ENCODE results near the gene FADS2.

The FADS2 gene

DNA sequence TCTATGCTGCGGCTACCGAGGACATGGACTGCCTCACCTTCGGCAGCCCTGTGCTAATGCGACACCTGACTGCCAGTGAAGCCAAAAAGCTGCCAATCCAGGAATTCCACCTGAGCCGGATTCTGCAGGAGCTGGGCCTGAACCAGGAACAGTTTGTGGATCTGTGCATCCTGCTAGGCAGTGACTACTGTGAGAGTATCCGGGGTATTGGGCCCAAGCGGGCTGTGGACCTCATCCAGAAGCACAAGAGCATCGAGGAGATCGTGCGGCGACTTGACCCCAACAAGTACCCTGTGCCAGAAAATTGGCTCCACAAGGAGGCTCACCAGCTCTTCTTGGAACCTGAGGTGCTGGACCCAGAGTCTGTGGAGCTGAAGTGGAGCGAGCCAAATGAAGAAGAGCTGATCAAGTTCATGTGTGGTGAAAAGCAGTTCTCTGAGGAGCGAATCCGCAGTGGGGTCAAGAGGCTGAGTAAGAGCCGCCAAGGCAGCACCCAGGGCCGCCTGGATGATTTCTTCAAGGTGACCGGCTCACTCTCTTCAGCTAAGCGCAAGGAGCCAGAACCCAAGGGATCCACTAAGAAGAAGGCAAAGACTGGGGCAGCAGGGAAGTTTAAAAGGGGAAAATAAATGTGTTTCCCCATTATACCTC, 32.1 kb upstream of the FADS2 start:
- no peak for DNase-seq (ENCODE audit: low read depth)

DNA sequence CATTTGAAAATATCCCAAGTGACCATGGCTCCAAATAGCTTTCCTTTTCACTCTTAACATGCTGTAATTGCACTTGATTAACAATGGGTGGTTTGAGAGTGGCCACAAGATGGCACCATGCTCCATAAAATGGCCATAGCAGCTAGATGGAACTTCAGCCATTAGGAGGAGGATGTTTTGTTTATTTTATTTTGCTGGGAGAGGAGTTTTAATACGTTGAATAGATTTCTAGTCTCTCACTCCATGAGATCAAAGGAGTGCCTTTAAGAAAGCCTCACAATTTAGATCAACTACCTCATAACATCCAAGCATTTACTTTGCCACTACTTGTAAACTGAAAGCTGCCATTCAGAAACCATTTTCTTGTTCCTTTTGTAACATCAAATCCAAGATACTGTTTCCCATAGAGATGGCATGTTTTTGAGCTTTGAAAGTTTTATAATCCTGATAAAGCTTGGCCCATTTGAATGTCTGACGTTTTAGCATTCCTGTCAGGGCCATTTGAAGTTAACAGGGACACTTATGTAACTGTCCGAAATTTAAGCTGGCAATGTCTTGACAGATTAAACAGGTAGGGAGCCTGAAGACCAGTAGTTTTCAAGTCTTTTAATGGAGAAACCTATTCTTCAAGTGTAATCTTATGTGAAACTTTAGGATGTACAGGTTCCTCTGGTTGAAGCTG, 30.7 kb upstream of the FADS2 start:
- DNase-seq (ENCODE audit: low read depth), result no peak

DNA sequence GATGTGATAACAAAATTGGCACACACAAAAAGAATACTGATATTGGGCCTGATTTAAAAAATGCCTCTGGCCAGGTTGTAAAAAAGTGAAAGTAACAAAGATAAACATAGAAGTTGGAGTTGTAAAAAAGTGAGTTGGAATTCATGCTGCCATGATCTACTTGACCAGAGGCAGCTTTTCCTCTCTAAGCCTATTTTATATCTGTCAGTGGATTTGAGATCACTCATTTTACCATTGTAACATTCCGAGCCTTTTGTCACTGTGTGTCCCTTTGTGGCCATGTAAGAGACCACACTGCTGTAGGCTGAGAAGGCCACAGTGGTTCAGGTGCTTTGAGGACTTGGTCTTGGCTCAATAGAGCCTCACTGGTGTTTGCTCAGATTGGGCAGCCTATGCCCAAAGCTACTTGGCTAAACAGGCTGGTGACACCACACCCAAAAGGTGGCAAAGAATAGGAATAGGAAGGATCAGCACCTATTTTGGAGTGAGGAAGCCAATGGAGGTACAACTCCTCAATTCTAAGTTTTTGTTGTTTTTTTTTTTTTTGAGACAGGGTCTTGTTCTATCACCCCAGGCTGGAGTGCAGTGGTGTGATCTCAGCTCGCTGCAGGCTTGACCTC, 28.3 kb upstream of the FADS2 start:
- DNase-seq (ENCODE audit: low read depth), result no peak

DNA sequence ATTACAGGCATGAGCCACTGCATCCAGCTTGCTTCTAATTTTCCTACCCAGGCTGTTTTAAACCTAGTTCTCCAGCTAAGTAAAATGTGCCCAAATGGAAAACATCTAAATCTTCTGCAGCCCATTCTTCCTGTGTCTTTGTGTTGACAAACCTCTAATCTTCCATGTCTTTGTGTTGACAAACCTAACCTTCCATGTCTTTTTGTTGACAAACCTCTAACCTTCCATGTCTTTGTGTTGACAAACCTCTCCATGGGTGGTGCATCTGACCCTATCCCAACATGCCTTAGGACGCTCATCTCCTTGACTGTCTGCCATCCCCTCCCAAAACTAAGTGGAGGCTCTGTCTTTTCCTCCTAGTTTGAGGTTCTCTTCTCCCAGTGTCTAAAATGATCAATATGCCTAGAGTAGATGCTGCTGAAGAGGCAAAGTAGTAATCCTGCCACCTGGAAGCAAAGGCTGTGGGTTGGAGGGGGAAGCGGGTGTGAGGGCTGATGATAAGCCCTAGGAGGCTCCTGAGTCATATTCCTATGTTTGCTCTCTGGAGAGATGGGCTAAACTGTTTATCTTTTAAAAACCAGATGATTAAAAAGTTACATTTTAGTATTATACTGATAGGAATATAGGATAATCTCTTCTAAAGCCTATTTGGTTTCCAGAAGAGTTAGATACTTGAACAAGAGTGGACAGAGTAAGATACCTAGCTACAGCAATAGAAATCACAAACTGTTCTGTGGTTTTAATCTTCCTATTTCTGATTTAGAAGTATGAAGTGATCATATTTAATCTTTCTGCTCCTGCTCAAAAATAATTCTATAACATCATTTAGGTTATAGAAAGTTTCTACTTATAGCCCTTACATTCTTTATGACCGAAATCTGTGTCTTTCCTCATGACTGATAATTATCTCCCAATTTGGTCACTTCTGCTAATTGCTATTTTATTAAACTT, 27.5 kb upstream of the FADS2 start:
- no peak for DNase-seq (ENCODE audit: low read depth)

DNA sequence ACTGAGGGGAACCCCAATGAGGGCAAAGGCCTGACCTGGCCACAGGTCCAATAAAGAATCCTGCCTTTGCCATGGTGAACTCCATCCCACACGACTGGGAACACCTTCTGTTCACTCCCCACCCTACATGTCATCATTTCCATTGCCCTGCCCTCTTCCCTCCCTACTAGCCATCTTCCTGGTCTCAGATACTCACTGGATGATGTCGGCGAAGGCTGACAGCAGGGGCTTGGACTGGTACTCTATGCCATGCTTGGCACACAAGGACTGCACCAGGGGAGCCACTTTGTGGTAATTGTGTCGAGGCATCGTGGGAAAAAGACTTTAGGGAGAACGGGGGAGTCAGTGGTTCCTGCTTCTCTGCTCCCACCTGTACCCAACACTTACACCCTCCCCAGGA, 25.5 kb upstream of the FADS2 start:
- DNase-seq (ENCODE audit: low read depth), result no peak

DNA sequence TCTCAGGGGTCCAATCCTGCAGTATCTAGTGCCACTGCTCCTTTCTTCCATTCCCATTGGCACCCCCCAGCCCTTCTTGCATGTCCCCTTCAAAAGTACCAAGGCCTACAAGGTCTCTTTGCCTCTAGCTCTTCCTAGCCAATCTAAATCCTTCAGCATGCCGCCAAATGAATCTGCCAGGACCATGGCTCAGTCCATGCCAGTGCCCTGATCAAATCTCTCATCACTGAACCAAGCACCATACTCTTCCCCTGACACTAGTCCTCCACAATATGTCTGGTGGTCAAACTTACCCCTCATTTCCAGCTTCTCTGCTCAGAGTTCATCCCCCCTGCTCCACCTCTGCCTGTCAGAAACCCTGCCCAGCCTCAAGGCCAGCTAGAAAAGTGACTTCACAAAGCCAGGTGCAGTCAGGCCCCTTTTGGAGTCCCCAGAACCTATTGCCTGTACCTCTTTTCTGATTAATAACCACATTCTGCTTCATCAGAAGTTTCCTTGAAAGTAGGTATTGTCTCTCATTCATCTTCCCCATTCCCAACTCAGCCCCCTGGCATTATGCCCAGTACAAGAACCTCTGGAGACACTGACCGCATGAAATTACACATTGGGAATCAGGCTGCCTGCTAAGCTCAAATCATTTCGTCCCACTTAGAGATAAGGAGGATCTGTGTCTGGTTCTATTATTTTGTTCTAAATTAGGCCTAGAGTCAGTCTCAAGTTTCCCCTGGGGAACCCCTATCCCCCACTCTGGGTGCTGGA, 24.0 kb upstream of the FADS2 start:
- DNase-seq (ENCODE audit: low read depth), result no peak

DNA sequence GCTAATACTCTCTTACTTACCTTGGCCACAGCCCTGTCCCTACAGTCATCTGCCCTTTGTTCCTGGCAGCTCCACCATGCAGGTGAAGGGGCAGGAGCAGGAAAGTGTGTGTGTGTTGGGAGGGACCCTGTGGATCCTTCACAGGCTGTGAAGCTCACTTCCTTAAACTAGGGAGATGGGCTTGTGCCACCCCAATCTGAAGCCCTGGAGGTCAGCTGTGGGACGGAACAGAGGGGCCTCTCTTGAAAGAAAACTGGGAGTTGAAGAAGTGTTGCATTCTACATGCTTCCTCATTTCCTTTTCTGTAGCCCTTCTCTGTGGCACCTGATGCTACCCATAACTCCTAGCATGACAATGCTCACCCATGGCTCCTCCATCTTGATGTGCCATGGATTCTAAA, 23.0 kb upstream of the FADS2 start:
- no peak for DNase-seq (ENCODE audit: low read depth)

DNA sequence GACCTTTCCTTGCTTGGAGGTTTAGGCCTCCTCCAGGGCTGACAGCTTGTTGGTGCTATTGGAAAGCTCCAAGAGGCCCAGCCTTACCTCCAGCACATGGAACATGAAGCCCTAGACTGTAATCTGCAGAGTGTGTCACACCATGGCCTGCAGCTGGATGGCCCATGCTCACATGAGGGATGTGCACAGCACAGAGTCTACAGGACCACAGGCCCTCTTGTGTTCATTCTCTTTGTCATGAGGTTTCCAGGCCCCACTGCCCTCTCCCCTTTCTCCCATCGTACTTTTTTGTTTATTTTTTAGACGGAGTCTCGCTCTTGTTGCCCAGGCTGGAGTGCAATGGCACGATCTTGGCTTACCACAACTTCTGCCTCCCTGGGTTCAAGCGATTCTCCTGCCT, 21.3 kb upstream of the FADS2 start:
- no peak for DNase-seq (ENCODE audit: low read depth)

DNA sequence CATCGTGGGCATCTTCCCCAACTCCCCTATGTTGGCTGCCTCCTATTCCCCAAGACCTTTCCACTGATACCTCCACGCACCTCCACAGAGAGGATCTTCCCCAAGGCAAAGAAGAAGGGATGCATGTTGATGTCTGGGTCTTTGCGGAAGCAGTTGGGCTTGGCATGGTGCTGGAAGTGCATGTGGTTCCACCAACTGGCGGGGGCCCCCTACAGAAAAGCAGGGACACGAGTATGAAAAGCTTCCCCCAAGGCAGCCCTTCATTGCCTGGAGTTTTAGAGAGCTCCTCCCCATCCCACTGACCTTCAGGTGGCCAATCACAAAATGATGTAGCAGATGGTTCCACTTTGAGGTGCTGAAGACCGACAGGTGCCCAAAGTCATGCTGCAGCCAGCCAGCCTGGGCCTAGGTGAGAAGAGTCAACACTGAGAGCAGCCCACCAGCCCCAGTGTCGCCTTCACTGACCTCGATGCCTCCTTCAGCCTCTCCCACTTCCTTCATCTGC, 17.4 kb upstream of the FADS2 start:
- DNase-seq (ENCODE audit: low read depth), result no peak

DNA sequence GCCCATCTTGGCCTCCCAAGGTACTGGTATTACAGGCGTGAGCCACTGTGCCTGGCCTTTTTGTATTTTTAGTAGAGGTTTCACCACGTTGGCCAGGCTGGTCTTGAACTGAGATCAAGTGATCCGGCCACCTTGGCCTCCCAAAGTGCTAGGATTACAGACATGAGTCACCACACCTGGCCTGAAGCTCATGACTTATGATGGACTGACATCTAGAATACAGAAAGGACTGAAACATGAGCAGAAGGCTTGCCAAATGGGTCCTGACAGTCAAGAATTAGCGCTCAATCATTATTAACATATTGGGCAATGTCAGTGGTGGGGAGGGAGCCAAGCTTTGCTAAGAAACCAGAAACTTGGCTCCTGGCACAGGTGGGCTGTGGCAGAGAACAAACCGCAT, 16.3 kb upstream of the FADS2 start:
- DNase-seq (ENCODE audit: low read depth), result no peak

DNA sequence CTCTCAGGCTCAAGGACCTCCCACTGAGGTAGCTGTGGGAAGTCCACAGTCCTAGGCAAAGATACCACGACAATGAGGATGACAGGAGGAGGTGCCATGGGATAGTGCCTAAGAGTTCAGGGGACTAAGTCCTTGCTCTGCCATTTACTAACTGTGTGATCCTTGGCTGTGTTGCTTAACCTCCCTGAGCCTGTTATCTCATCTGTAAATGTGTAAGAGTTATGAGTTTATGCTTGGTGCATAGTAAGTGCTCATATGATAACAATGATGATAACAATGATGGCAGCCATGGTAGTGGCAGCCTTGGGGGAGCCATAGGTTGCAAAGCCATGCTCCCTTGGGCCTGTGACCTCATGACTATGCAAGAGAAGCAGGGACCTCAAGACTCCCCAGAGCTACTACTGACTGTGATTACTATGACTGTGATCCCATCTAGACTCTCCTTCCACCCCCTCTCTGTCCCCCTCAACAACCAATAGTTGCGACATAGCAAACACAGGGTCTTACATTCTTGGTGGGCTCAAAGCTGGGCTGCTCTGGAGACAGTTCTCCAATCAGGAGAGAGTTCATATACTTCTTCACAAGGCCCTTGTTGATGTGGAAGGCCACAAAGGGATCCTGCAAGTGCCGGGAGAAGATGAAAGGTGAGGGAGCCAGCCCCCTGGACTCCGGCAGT, 15.2 kb upstream of the FADS2 start:
- DNase-seq (ENCODE audit: low read depth), result no peak

DNA sequence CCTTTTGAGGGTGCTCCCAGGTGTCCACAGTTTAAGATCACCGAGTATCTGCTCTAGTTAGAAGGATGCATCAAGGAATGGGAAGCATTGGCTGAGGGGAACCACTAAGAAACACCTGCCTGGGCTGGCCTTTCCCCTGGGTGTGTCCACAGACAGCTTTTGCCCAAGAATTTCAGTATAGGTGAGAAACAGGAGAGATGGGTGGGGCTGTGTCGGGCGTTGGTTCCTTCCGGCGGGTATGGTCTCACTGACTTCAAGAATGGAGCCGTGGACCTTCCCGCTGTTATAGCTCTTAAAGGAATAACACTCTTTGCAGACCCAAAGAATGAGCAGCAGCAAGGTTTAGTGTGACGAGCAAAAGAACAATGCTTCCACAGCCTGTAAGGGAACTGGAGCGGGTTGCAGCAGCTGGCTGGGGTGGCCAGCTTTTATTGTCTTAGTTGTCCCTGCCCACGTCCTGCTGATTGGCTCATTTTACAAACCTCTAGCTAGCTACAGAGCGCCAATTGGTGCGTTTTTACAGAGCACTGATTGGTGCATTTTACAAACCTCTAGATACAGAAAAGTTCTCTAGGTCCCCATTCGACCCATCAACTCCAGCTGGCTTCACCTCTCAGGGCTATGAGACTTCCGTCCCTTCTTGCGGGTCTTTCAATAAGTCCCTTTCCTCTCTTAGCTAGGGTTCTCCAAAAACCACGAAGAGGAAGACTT, 13.7 kb upstream of the FADS2 start:
- DNase-seq (ENCODE audit: low read depth), result no peak

DNA sequence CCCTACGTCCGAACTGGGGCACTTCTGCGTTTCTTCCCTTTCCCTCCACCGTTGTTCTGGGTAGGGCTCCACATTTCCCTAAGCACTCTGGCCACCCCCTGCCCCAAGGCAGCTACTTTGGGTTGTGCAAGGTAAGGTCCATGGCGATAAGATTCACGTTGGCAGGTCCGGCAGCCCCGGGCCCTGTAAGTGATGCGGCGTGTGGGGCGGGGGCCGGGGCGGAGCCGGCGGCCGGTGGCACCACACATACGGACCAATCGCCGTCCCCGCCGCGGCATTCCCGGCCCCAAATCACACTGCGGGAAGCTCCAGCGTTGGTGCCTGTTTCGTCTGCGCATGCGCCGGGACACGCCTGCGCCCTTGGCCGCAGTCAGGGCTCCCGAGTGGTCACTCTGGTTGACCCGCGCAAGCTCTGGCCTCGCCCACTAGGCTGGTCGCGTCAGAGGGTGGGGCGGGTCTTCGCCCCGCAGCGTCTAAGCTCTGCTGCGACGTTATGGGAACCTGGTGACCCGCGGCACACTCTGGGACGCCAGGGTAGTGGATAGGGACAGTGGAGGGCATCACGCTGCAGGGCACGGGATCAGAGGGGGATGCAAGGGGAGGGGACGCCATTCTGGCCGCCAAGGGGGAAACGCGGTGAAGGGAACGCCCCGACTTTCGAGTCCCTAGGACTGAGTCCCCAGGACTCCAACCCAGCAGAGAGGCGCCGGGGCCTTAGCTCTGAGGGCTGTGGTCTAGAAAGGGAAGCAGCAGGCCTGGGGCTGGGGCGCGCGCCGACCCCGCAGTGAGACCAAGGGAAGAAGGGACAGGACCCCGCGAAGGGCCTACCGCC, 12.9 kb upstream of the FADS2 start:
- no peak for DNase-seq (ENCODE audit: low read depth)

DNA sequence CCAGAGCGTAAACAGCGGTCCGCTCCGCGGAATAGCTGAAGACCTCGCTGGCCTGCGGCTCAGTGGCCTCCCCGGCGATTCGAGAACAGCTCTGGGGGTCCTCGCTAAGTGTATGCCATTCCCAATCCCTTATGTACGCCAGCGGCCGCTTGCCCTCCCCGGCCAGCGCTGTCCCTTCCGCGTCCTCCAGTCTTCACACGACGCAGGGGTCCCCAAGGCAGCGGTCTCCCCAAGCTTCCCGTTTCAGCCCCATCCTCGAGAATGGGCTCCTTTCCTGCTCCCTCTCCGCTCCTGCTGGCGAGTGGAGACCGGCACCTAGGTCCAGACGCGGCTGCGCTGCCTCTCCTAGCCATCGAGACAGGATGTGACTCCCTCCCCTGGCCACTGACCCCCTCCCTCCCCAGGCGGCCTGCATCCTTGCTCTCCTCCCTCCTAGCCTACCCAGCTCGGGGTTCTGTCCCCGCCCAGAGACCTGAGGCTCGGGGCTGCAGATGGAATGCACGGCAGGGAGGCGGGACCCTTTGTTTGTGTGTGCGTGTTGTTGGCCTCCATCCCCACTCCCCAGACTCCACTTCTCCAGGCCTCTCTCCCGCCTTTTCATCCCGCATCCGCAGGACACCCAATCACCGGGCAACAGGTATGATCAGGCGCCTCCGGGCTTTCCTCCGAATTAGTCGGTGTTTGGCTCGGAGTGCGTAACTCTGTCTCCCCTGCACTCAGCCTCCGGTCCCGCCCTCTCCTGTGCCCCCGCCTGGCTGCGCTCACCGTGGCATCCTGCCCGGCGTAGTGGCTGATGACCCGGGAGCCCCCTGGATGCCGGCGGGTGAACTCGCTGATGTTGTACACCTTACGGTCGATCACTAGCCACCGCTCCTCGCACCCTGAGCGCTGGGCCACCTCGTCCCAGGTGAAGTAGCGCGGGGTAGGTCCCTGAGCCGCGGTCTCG, 12.0 kb upstream of the FADS2 start:
- DNase-seq (ENCODE audit: low read depth), result no peak

DNA sequence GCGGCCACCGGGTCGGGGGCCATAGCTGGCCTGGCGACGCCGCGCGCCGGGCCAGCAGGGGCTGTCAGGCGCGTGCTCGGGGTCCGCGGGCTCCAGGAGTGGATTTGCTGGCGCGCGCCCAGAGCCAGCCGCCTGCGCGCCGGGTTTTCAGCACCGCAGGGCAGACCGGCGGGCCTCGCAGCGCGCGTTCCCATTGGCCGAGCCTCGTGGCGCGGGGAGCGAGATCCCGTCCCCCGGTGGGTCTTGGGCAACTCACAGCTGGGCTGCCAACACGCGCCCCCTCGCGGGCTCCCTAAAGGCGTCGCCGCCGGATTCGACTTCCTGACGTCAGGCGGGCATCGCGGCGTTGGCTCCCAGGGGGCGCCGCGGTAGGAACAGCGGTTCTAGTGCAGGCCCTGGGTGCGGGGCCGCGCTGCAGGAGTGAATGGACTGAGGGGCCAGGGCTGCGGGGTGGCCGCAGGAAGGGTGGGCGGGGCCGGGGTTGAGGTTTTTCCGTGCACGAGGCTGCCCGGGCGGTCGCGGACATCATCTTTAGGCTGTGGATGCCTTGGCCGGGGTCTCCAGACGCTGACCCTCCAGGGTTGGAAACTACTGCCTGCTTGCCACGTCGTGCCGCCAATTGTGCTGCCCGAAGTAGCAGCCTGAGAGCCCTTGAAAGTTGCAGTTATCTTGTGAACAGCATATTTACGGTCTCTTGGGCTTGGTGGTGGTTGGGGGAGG, 11.2 kb upstream of the FADS2 start, which contains the start of gene FADS1:
Gene FADS1 (minus strand): TSS at position 268 of the 720 bp plus-strand sequence. CDS start 74 bp downstream, at position 194.
- no peak for DNase-seq (ENCODE audit: low read depth)

DNA sequence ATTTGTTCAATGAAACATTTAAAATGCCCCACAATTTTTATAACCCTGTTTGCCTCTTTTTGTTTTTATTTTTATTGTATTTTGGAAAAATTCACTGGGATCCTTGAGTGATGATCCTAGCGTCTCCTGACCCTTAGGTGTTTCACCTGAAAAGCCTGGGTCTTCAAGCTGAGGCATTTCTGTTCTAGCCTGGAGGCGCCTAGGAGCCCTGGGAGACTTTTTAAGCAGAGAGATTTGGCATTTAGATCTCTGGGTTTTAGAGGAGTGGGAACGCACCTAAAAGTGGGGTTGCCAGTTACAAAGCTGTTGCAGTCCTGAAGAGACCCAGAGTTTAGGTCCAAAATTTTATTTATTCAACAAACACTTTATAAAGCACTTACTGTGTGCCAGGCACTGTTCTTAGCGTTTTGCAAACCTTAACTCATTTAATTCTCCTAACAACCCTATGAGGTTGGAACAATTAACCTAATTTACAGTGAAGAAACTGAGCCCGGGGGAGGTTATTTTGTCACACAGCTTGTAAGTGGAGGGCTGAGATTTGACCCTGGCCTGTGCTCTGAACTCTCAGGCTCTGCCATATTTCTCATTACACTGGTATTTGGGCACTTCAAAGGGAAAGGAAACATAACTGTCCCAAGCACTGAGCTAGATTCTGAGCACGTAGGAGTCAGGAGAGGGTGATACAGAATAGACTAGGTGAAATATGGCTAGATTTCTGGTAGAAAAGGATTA, 10.5 kb upstream of the FADS2 start:
- no peak for DNase-seq (ENCODE audit: low read depth)

DNA sequence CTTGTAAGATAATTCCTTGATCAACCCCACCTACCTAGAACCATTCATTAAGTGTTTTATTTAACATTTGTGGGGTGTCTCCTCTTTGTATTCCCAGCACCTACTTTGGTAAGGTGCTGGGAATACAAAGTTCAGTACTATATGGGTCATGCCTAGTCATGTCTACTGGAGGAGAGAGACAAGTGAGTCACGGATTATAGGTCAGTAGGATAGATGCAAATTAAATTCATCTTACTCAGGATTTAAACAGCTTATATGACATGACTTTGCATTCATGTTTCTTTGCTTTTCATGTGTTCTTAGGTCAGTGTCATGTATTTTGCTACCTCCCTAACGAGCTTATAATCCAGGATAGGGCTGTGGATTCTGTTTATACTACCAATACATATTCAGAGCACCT, 7.9 kb upstream of the FADS2 start:
- DNase-seq (ENCODE audit: low read depth), result no peak
